ENCODE results near the gene ARIH2.
A peak's percentile ranks its signal among the peaks of the same experiment; 100 is the strongest.

The ARIH2 gene

DNA sequence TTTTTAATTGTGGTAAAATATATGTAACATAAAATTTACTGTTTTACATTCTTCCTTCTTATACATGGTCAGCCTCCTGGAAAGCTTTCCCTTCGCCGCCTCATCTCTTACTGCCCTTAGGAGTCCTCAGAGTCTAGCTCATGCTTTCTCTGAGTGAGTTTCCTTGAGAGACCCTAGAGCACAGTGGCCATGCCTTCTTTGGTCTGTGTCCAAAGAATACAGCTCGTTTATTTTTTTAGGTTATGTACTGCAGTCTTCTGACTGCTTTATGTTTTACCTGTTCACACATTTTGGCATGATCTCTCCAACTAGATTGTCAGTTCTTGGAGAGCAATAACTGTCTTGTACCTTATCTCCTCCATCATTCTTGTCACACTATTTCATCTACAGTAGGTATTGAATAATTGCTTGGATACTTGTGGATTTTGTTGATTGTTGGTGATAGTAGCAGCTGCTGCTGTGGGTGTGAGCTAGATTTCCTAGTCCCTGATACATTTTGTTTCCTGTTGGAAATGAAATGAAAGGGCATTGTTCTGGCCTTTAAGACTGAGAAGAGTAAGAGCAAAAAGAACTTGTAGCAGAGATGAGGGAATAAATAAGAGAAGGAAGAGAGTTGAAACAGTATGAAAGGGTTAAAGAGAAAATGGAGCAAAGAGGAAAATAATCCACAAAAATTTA is 10.9 kb downstream of the ARIH2 start:
- DNase-seq (ENCODE audit: low read depth in 2 of 2): no peak

DNA sequence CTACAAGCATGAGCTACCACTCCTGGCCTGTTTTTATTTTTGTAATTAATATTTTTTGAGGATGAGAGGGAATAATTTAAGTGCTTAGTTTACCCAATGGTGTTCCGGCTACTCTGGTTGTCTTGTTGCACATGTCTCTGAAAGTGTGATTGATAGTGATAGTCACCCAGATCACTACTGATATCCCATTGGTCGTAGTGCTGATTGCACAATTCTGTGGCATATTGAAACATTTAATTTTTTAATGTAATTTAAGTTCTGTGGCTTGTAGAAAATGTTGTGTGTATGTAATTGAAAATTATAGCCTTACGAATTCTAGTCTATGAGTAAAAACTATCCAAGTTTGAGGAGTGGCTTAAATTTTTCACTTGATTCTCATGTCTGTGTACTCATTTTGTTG is 11.9 kb downstream of the ARIH2 start:
- DNase-seq (ENCODE audit: low read depth in 2 of 2): no peak

DNA sequence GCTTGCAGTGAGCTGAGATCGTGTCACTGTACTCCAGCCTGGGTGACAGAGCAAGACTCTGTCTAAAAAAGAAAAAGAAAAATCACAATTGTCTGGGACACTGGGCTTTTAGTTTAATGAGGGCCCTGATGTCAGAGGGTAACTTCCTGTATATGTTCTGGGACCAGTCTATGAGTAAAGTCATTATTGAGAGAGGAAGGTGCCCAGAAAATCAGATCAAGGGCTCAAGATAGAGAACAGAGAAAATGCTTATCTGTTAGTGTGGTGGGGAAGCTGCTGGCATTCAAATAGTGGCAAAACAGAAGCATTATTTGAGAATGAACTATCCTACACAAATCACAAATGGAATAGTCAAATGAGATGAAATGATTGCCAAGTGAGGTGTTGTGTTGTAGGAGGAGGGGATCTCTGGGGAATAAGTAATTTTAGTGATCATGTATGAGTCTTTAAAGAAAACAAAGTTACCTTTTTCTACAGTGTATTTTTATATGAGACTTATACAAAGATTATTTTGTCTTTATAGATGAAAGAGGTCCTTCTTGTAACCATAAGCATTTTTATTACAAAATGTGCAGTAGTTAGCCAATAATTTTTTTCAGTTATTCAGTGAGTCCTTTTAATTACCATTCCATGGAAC is 13.4 kb downstream of the ARIH2 start:
- no peak for DNase-seq (ENCODE audit: low read depth in 2 of 2)

DNA sequence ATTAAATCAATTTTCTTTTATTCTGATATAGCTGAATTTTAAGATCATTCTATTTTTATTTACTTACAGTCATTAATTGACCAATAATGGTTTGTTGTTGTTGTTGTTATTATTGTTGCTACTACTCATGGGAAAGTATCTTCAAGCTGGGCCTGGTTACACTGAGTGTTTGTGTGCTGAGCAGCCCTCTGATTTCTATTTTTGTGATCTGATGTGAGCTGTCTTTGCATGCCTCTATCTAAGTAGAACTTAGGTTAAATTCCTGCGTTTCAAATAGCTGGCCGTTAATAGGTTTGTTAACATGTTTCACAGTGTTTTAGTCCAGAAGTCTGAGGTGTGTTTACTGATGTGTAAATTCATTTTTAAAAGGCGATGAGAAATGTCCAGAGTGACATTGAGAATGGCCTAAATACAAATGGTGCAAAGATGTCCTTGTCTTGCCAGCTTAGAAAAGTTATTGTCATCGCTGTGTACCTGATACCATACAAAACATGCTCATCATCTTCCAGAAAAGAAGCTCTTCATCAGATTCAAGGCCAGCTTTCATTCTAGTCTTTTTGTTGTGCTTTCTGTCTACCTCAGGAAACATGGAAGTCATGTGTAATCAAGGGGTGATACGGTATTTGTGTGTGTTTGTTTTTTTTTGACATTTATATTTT is 15.8 kb downstream of the ARIH2 start:
- DNase-seq (ENCODE audit: low read depth in 2 of 2): no peak

DNA sequence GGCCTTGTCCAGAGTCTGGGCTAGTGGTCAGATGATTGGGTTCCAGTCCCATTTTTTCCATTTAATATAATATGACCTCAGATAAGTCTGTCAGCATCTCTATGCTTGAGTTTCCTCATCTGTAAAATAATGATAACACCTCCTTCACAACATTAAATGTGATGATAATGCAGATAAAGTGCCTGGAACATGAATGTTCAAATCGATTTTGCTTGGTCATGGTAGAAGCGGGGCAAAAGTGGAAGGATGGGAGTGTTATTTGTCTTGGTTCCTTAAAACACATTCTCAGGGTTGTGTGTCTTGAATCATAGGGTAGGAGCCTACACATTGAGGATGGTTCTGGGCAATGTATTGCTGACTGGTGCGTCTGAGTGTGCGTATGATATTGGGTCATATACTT is 16.9 kb downstream of the ARIH2 start:
- DNase-seq (ENCODE audit: low read depth in 2 of 2): no peak

DNA sequence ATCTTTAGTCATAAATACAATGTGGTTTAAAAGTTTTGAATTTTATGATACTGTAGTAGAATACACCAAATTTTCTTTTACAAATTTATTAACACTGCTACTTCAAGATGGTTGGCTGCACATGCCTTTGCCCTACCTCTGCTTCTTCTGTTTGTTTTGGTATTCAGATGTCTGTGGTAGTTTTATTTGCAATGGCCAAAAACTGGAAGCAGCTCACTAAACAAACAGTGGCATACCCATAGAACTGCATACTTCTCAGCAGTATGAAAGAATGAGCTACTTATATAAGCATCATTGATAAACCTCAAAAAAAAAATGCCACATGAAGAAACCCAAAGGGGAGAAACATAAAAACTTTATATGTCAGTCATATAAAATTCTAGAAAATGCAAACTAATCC is 19.5 kb downstream of the ARIH2 start:
- DNase-seq (ENCODE audit: low read depth in 2 of 2): no peak

DNA sequence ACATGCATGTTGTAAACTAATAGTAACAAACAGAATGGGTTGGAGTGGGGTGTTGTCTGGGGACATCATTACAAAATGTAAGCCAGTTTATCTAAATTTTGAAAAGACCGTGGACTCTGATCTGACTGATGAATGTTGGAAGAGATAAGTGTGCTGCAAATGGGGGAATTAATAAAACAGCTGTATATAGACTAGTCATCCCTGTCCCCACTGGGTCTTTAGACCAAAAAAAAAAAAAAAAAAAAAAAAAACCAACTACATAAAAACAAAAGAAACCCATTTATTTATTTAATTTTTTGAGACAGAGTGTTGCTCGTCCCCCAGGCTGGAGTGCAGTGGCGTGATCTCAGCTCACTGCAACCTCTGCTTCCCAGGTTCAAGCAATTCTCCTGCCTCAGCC is 20.0 kb downstream of the ARIH2 start:
- DNase-seq (ENCODE audit: low read depth in 2 of 2): no peak

DNA sequence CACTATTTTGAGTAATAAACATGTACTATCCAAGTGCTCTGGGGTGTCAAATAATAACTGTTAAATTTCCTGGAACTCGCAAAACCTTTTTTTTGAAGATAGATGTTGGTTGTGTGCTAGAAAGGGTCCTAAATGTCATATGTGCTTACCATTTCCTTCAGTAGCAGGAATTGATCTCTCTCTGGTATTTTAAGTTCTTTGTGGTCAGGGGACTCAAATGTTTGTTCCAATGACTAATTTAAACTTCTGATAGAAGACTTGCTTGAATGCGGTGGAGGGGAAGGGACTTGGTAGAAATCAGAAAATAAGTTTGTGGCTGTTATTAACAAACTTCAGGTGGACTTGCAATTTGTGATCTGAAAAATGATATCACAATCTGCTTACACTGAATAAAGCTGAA is 26.8 kb downstream of the ARIH2 start:
- no peak for DNase-seq (ENCODE audit: low read depth in 2 of 2)

DNA sequence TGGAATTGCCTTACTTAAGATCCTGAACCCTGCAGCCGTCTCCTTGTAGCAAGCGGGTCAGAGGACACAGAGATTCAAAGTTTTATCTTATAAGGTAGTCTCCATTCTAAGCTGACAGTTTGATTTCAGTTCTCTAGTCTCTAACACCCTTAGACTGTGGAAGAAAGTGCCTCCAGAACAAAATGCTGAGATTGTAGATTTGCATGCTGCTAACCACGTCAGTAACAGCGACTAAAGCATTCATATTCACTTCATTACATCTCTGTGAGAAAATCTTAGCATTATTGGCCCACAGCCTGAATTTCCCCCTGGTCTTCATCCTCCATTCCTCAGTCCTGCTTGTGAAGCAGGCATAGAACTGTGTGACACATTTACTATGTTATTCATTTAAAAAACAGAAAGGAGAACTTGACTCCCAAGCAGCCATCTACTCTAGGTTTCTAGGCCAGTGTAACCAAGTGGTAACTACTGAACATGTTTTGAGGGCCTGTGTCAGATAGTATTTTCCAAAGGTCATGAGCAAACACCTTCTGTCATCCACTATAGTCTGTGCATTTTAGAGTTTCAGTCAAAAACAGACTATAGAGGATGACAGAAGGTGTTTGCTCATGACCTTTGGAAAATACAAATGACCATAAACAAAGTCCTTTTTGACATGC is 27.4 kb downstream of the ARIH2 start:
- DNase-seq (ENCODE audit: low read depth in 2 of 2): no peak

DNA sequence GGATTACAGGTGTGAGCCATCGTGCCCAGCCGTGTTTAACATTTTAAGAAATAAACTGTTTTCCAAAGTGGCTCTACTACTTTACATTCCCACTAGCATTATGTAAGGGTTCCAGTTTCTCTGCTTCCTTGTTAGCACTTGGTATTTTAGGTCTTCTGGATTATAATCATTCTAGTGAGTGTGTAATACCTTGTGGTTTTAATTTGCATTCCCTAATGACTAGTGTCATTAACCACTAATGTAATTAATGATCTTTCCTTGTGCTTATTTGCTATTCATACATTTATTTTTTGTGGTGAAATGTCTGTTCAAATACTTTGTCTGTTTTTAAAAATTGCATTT is 30.7 kb downstream of the ARIH2 start:
- no peak for DNase-seq (ENCODE audit: low read depth in 2 of 2)

DNA sequence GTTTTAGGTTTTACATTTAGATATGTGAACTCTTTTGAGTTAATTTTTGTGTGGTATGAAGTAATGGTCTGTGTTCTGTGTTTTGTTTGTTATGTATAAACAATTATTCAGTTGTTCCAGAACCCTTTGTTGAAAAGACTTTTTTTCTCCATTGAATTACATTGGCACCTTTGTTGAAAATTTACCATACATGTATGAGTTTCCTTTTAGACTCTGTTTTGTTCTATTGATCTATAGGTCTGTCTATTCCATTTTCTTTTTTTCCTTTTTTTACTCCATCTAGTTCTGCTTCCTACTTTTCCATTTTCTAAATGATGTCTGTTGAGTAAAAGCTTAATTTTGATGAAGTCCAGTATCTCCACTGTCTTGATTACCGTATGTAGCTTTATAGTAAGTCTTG is 31.4 kb downstream of the ARIH2 start:
- no peak for DNase-seq (ENCODE audit: low read depth in 2 of 2)

DNA sequence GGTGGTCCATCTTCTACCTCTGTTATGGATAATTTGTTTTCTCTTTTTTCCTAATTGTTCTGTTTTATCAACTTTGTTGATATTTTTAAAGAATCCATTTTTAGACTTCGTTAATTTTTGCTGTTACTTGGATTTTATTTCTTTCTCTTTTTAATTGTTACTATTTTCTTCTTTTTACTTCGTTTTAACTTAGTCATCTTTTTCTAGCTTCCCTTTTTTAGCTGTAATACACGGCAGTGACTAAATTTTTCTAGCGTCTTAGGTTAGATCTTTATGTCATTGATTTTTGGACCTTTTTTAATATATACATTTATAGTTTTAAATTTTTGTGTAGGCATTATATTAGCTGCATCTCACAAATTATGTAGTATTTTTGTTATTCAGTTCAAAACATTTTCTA is 33.1 kb downstream of the ARIH2 start:
- no peak for DNase-seq (ENCODE audit: low read depth in 2 of 2)

DNA sequence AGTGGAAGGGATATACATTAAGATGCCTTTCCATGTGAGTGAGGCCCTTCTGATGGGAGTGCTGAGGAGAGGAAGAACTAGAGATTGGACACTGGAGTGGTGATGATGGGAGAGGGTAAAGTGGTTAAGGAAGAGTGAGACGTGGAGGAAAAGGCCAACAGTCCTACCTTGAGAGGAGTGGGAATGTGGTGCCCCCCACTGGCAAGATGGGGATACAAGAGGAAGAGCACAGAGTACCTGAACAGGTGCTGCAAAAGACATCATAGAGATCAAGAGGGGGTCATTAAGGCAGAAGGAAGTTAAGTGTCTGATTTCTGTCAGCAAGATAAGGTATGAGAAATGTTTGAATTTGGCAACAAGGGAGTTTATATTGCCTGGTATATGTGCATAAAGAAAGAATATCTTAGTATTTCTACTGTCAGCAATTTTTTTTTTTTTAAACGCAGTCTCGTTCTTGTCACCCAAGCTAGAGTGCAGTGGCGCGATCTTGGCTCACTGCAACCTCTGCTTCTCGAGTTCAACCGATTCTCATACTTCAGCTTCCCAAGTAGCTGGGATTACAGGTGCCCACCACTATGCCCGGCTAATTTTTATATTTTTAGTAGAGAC is 34.0 kb downstream of the ARIH2 start:
- peak in 1 of 2 experiments; percentile 14 for DNase-seq (ENCODE audit: low read depth in 2 of 2)

DNA sequence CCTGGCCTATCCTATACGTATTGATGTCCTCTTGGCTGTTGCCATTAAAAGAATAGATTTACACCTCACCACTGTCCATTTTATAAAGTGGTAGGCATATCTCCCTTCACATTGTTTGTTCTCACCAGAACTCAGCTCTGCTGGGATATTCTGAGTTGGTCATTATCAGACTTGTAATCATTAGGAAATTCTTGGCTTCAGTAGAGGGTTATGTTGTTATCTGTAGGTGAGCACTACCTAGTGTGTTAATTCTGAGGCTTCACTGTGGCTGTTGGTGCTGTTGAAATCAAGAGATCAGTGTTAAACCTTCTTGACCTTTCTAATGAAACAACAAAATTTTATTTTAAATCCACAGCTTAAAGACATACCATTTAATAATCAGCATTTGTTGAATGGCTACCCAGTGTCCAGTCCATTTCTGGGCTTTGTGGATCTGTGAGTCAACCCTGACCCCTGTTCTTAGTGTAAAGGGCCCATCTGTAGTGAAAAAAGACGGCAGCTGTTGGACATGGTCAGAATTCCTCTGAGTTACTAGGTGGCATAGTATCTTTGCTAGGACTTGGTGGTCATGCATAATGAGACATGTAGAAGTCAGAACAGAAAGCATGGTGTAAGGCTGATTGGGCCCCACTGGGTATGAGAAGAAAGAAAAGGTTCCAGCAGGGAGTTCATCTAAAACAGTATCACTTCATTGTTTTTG is 38.5 kb downstream of the ARIH2 start:
- no peak for DNase-seq (ENCODE audit: low read depth in 2 of 2)

DNA sequence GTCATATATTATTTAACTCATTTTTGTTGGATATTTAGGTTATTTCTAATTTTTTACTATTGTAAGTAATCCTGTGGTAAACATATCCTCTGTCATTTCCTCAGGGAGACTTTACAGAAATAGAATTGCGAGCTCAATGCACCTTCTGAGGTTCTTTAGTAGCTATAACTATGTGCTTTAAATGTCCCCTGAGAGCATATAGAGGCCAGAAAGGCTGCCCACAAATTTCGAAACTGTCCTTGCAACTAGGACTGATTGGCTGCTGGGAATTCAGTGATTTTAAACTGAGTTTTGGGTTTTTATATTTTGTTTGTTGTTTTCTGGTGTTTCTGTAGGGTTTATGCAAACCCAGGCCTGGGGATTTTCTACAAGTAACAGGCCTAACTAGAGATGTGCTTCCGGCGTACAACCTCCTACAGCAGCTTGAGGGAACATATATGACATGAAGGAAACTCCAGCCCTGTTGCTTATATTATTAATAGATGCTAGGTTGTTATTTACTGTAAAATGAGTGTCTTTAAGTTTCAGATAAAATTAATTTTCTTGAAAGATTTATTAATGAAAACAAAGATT is 42.3 kb downstream of the ARIH2 start:
- no peak for DNase-seq (ENCODE audit: low read depth in 2 of 2)

DNA sequence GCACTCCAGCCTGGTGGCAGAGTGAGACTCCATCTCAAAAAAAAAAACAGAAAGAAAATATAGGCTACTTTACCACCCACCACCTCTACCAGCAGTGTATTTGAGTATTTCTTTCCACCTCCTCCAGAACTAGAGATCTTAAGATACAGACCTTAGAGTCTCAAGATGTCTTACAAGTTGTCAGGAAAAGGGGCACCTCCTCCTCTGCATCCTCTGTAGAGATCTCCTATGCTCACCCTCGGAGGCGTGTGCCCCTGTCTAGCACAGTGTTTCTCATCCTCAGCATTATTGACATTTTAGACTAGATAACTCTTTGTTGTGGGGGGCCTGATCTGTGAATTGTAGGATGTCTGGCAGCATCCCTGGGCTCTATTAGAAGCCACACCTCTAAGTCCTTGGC is 43.7 kb downstream of the ARIH2 start:
- no peak for DNase-seq (ENCODE audit: low read depth in 2 of 2)

DNA sequence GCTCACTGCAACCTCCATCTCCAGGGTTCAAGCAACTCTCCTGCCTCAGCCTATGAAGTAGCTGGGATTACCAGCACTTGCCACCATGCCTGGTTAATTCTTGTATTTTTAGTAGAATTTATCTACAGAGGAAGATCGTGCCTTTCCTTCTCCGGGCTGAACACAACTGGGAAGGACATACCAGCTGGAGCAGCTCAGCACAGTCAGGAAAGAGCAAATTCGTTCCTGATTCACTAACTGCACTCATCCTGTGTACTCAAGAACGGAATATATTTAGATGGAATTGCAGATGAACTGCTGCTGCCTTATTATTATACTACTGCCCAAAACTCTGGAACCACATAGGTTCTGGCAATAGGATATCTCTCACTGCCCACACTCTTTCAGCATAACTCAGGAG is 44.3 kb downstream of the ARIH2 start:
- DNase-seq (ENCODE audit: low read depth in 2 of 2): no peak

DNA sequence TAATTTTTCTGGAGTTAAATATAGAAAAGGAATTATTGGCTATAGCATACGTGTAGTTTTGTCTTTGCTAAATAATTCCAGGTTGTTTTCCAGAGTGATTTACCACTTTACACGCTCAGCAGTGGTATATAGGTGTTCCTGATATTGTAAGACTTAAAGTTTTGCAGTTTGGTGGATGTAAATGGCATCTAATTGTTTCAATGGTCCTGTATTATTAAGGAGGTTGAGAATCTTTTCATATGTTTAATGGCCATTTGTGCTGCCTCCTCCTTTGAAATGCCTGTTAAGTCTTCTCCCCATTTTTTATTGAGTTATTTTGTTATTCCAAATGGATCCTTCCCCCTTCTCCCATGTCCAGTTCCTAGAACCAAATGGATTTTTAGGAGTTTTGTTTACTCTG is 44.9 kb downstream of the ARIH2 start:
- no peak for DNase-seq (ENCODE audit: low read depth in 2 of 2)

DNA sequence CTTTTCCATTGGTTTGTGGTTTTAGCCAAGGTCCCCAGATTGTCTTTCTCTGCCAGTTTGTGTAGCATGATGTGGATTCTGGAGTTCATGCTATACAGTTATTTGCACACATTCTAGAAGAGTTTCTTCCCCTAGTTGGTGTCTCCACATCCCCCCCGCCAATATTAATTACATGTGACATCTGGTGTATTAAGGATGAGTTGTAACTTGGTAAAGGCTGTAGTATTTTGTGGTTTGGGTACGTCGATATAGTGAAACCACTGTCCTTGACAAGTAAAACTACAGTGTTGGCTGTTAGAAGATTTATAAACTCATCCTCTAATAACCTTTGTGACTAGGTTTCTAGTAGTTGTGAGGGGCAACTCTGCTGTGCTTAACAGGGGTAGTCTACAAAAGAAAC is 47.7 kb downstream of the ARIH2 start:
- no peak for DNase-seq (ENCODE audit: low read depth in 2 of 2)

DNA sequence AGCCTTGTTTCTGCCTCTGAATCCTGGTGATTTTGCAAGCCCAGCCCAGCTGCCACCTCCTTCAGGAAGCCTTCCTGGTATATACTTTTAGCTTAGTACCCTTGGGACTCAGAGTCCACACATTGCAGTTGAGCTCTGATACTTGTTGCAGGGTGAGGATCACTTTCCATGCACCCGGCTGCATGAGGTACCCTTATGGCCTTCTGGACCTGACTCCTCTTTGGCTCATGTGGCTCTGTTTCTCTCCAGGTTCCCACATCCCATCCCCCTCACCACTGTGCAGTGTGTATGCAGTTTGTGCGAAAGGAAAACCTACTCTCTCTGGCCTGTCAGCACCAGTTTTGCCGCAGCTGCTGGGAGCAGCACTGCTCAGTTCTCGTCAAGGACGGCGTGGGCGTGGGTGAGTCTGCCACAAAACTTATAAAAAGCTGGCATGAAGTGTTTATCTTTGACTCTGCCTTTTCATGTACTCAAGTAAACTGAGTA is 48.3 kb downstream of the ARIH2 start:
- peak in 1 of 2 experiments; percentile 24 for DNase-seq (ENCODE audit: low read depth in 2 of 2)

DNA sequence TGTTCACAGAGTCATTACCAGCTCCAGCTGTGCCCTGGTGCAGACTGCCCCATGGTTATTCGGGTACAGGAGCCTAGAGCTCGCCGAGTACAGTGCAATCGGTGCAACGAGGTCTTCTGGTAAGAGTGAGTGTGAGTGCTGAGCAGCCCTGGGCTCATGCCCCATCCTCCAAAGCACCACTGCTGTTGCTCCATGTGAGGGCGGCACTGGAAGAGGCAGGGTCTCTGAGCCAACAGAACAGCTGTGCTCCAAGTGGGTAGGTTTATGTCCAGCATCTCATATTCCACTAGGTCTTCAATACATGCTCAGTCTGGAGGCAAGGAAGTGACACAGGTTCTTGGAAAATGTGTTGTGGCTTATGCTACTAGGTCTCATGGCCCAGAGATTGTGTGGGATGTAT is 51.9 kb downstream of the ARIH2 start:
- DNase-seq (ENCODE audit: low read depth in 2 of 2): no peak
